Neutrophil (primary cell): ENCODE measurements around the gene TOP2B.

Source experiments
- H3K27ac ChIP-seq: fragments of 200-600 bp; sonication (generic); 2 replicates; pipeline ENCODE4 v1.5.1; 2016; ENCODE audit warnings: mild to moderate bottlenecking, moderate library complexity
- H3K27me3 ChIP-seq: fragments of 200-600 bp; sonication (generic); 2 replicates; pipeline ENCODE4 v1.6.0; 2016; ENCODE audit warnings: mild to moderate bottlenecking
- H3K36me3 ChIP-seq: fragments of 200-600 bp; sonication (generic); 2 replicates; pipeline ENCODE4 v1.5.1; 2017
- H3K4me1 ChIP-seq, 2 experiments: fragments of 200-600 bp in 1 of 2; sonication (generic) in 1 of 2; 1 replicate in 1 of 2; 2 replicates in 1 of 2; pipeline versions ENCODE4 v1.5.1 to v1.6.1; 2013 to 2016; ENCODE audit warnings: low read depth in 1 of 2, low read length in 1 of 2, mild to moderate bottlenecking in 1 of 2, moderate library complexity in 1 of 2; ENCODE audit not compliant: control insufficient read depth in 1 of 2, insufficient read depth in 1 of 2
- H3K4me3 ChIP-seq, 2 experiments: fragments of 200-600 bp in 1 of 2; sonication (generic) in 1 of 2; 1 replicate in 1 of 2; 2 replicates in 1 of 2; pipeline ENCODE4 v1.5.1; 2013 to 2016; ENCODE audit warnings: low read depth in 1 of 2, low read length in 1 of 2, mild to moderate bottlenecking in 1 of 2, moderate library complexity in 1 of 2
- H3K9me3 ChIP-seq: fragments of 200-600 bp; sonication (generic); 2 replicates; pipeline ENCODE4 v1.5.1; 2016
- CTCF ChIP-seq: fragments of 200-600 bp; sonication (generic); IDR thresholded peaks from 2 replicates; pipeline ENCODE4 v1.5.1; 2016; ENCODE audit warnings: antibody characterized with exemption

TOP2B gene

GRCh38 chr3:25572919-25573385 is 91.8 kb downstream of the TOP2B start:
- H3K27me3 ChIP-seq, result no peaks in the 10 kb centered on the region

GRCh38 chr3:25572336-25572735 is 92.4 kb downstream of the TOP2B start:
- no peaks in the 10 kb centered on the region for H3K9me3 ChIP-seq
- H3K36me3 ChIP-seq, result no peaks in the 10 kb centered on the region
- H3K4me1 ChIP-seq, result no peaks in the 10 kb centered on the region
- no peak for TF ChIP-seq CTCF
- no peaks in the 10 kb centered on the region for H3K27me3 ChIP-seq
- no peak overlapping the region for H3K27ac ChIP-seq
- H3K4me3 ChIP-seq, result no peak overlapping the region

More at GRCh38 chr3:25572919-25573385, 91.8 kb downstream of the TOP2B start:
- H3K36me3 ChIP-seq, result no peaks in the 10 kb centered on the region
- TF ChIP-seq CTCF, result no peak
- no peaks in the 10 kb centered on the region for H3K4me1 ChIP-seq
- no peaks in the 10 kb centered on the region for H3K9me3 ChIP-seq
- H3K4me3 ChIP-seq, result no peak overlapping the region
- no peak overlapping the region for H3K27ac ChIP-seq

- Histone ChIP-seq H3K9me3 (no peaks in the 10 kb centered on the region), H3K36me3 (no peaks in the 10 kb centered on the region)
- no peak for TF ChIP-seq CTCF
Observed at GRCh38 chr3:25571285-25571684, 93.4 kb downstream of the TOP2B start.

GRCh38 chr3:25568525-25569078 is 96.1 kb downstream of the TOP2B start:
- no peak overlapping the region for H3K27ac ChIP-seq
- H3K36me3 ChIP-seq, result no peaks in the 10 kb centered on the region
- H3K9me3 ChIP-seq, result no peaks in the 10 kb centered on the region
- H3K4me1 ChIP-seq, result no peaks in the 10 kb centered on the region
- H3K27me3 ChIP-seq, result no peaks in the 10 kb centered on the region
- no peak for TF ChIP-seq CTCF
- H3K4me3 ChIP-seq, result no peak overlapping the region

More at GRCh38 chr3:25571285-25571684, 93.4 kb downstream of the TOP2B start:
- Histone ChIP-seq H3K27ac (no peak overlapping the region), H3K4me3 (no peak overlapping the region), H3K4me1 (no peaks in the 10 kb centered on the region), H3K27me3 (no peaks in the 10 kb centered on the region)

- no peak for TF ChIP-seq CTCF
- Histone ChIP-seq H3K4me3 (no peak overlapping the region), H3K4me1 (no peaks in the 10 kb centered on the region), H3K27ac (no peak overlapping the region), H3K9me3 (no peaks in the 10 kb centered on the region), H3K27me3 (no peaks in the 10 kb centered on the region), H3K36me3 (no peaks in the 10 kb centered on the region)
Observed at GRCh38 chr3:25567806-25568524, 96.7 kb downstream of the TOP2B start.
